NCI-H446 treated with DMSO at 0.1 percent for 48 hours (cell line): ENCODE measurements around the gene FANCE.
"Not testable (repeated sequence)": the region's sequence is repeated elsewhere in the genome, so short reads cannot be mapped to it uniquely, and the experiment has no call there.

ENCODE experiments used
- DNase-seq: peaks from one replicate; lab custom pipeline; 2025; lab: John Stamatoyannopoulos, UW

Gene FANCE

GRCh38 chr6:35497571-35498421 is 45.7 kb downstream of the FANCE start:
- no peak for DNase-seq

- no peak for DNase-seq
Measured at GRCh38 chr6:35498422-35499067, 46.4 kb downstream of the FANCE start.

DNA sequence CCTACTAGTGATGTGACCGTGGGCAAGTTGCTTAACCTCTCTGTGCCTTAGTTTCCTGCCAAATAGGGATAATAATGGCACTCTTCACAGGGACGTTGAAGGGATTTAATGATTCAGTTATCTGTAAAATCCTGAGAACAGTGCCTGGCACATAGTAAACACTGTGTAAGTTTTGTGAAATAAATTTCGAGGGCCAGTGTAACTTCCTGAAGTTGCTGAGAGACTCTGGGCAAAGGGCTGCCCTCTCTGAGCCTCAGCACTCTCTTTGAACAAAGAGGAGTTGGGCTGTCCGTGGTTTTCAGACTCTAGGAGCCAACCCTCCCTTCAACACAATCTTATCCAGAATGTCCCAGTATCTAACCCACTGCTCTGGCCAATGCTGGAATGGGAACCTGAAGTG is 47.2 kb downstream of the FANCE start:
- no peak for DNase-seq

DNA sequence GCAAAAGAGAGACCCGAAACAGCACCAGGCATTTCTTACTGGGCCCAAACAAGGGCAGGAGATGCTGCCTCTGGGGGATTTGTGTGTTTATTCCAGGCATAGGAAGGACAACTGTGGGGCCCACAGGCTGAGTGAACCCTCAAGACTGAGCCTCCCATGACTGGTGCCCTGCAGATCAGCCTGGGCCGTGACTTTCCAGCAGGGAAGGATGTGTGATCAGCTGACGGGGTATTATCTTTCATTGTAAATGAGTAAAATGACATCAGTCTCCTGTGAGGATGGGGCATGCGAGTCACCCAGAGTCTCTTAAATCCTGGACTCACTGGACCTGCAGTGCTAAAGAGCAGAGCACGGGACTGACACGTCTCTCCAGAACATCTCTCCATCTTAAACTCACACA is 48.6 kb downstream of the FANCE start:
- DNase-seq, result no peak

DNA sequence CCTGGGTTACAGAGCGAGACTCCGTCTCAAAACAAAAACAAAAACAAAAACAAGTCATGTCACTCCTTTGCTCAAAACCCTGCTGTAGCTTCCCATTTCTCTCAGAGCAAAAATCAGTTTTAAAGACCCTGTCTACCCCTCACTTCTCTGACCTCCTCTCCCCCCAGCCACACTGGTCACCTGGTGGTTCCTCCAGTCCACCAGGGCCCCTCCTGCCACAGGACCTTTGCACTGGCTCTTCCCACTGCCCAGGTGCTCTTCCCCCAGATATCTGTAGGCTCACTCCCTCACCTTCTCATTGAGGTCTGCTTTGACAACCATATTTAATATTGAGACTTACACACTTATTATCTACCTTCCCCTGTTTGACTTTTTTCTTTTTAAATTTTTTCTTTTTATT is 49.6 kb downstream of the FANCE start:
- DNase-seq, result no peak

GRCh38 chr6:35503534-35503933 is 51.4 kb downstream of the FANCE start:
- no peak for DNase-seq

DNA sequence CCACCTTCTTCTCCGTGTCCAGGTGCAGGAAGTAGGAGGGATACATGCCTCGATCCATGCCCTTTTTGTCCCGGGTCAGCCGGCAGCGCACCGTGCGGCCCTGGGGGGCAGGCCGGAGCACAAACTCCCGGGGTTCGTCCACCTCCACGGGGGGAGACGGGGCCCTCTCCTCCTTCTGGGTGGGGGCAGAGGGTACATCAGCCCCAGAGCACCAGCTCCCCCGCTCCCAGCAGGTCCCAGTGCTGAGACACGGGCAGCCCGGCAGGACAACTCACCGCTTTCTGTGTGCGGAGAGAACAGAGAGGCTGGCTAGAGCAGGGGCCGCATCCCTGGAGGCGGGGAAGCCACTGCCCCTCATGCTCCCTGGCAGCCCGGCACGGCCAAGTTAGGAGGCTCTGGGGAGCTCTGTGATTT is 53.9 kb downstream of the FANCE start:
- no peak for DNase-seq

DNA sequence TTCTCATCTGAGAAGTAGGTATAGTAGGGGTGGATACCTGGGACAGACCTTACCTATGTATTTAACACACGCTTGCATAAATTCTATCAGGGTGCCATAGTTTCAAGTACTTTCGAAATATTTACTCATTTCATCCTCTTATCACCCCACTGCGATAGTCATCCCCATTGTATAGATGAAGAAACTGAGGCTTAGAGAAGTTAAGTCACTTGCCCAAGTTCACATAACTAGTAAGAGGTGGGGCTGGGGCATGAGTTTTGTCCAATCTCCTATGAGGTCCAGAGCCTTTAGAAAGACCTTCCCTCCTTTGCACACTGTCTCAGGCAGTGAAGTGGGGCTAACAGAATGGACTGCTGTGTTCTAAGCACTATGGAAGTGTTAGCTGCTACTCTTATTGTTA is 54.4 kb downstream of the FANCE start:
- no peak for DNase-seq

DNA sequence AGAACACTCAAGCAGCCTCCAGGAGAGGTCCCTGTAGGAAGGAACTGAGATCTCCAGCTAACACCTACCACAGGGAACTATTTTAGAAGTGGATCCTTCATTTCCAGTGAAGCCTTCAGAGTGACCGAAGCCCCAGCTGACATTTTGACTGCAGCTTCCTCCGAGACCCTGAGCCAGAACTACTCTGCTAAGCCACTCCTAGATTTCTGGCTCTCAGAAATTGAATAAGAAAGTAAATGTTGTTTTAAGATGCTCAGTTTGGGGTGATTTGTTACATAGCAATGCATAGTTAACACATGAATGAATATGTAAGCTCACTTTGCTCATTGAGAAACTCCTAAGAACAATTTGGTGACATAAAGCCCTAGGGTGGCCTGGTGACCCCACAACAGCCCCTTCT is 55.1 kb downstream of the FANCE start:
- DNase-seq, result no peak

- DNase-seq, result no peak
Measured at GRCh38 chr6:35508027-35508426, 55.9 kb downstream of the FANCE start.

- no peak for DNase-seq
Measured at GRCh38 chr6:35508542-35508941, 56.4 kb downstream of the FANCE start.

DNA sequence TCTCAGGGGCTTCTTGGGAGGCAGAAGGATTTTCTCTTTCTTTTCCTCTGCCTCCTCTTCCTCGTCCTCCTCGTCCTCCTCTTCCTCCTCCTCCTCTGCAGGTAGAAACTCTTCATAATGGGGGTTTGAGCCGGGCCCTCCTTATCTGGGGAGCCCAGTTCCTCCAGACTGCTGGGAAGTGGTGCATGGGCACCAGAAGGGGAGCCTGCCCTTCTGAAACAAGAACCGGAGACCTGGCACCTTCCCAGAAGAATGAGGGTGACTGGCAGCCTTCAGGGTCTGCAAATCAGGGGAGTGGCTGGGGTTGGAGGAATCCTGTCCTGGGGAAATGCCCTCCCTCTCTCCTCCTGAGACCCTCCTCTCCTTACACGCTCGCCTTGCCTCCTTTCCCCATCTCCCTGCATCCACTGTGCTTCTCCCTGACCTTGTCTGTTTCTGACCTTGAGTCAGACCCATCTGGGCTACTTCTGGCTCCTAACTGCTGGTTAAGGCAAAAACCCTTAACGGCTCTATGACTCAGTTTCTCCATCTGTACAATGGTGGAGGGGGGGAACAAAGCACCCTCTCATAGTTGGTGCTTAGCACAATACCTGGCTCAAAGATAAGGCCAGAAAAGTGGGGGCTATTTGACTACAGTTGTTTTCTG is 58.9 kb downstream of the FANCE start:
- DNase-seq, result no peak

DNA sequence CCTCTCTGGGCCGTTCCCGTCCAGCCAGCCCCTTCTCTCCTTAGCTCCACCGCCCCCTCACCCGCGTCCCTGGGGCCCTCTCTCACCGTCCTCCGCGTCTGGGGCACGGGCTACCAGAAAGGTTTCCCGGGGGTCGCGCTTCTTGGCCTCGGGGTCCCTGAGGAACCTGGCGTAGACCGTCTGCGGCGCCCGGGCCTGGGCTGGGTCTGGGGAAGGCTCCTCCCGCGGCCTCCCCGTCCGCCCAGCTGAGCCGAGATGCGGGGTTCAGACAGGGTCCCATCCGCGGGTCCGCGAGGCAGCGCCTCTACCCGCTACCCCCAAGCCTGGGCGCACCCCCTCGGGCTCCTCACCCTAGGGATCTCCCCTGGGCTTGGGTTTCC is 59.4 kb downstream of the FANCE start:
- no peak for DNase-seq

DNA sequence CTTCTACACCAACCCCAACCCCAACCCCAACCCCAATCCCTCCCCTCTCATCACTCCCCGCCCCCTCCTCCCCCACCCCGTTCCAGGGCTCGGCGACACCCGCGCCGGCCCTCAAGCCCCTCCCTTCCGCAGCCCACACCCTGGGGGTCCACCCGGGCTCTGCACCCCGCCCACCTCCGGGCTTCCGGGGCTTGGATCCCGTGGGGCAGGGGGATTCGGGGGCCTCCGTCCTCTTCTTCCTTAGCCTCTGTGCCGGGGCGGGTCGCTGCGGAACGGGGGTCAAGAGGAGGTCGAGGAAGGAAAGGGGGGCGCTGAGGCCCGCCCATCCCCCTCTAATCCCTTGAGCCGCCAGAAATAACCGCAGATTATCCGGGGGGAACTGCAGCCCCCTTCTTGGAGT is 59.9 kb downstream of the FANCE start:
- DNase-seq, result no peak

DNA sequence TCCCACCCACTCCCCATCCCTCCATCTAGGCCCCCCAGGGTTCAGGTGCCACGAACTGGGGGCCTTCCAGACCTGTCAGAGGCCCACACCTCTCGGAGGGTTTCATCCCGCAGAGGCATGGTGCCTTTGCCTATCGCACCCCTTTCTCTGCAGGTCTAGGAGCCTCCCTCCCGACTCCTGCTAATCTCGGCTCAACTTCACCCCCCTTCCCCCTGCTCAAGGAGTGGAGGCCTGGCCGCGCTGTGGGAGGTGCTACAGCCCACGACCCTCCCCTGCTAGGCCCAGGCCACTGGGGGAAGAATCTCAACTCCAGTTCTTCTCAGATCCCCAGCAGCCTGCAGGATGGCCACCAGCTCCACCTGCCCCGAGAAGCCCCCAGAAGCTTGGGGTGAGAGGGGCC is 60.6 kb downstream of the FANCE start, which contains the start of gene TULP1:
TULP1 (minus strand) TSS at position 157 of the 400 bp plus-strand sequence; CDS start at position 119, 38 bp downstream.
- no peak for DNase-seq

GRCh38 chr6:35514587-35514986 is 62.4 kb downstream of the FANCE start:
- no peak for DNase-seq

DNA sequence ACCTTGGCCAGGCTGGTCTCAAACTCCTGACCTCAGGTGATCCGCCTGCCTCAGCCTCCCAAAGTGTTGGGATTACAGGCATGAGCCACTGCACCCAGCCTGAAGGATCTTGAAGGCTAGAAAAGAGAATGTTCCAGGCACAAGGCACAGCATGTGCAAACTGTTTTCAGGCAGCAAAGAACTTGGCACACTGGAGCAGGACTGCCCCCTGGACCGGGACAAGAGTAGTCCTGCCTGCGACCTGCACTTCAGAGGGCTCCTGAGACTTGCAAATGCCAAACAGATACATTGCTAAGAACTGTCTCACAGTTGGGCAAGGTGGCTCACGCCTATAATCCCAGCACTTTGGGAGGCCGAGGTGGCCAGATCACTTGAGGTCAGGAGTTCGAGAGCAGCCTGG is 63.8 kb downstream of the FANCE start:
- not testable (repeated sequence) for DNase-seq
